DND-41 (cell line): ENCODE measurements around the gene IL1RAP.

Experiments used
- ATAC-seq: fragments of 200-7000 bp; cut with Tn5 transposase; 3 replicates; pipeline ENCODE4 v1.9.1; 2021; ENCODE audit warnings: low read depth; ENCODE audit not compliant: insufficient read depth
- DNase-seq: peaks from one replicate; pipeline ENCODE4 v3.0.0-alpha.2; 2020
- H2AFZ ChIP-seq: 2 replicates; pipeline ENCODE4 v1.6.0; 2012; ENCODE audit warnings: low read depth, low read length
- H3K27ac ChIP-seq: 2 replicates; pipeline ENCODE4 v1.5.1; 2012; ENCODE audit warnings: low read length, inconsistent platforms
- H3K27me3 ChIP-seq: fragments of 200-600 bp; sonication (generic); 2 replicates; pipeline ENCODE4 v1.6.0; 2012; ENCODE audit warnings: low read length, mild to moderate bottlenecking, inconsistent platforms; ENCODE audit not compliant: insufficient read depth, poor library complexity
- H3K36me3 ChIP-seq: 2 replicates; pipeline ENCODE4 v1.5.1; 2012; ENCODE audit warnings: low read length, inconsistent platforms; ENCODE audit not compliant: insufficient read depth
- H3K4me1 ChIP-seq: 2 replicates; pipeline ENCODE4 v1.5.1; 2012; ENCODE audit warnings: mild to moderate bottlenecking, low read length; ENCODE audit not compliant: insufficient read depth
- H3K4me2 ChIP-seq: 2 replicates; pipeline ENCODE4 v1.6.0; 2012; ENCODE audit warnings: mild to moderate bottlenecking, moderate library complexity, low read length, inconsistent platforms; ENCODE audit not compliant: insufficient read depth
- H3K4me3 ChIP-seq, 2 experiments: fragments of 200-600 bp in 1 of 2; shearing (Covaris generic) in 1 of 2; 2 replicates each; pipeline ENCODE4 v1.5.1; 2012 to 2016; ENCODE audit warnings: inconsistent platforms in 2 of 2, low read length in 2 of 2, mild to moderate bottlenecking in 2 of 2, low read depth in 1 of 2, moderate library complexity in 1 of 2
- H3K79me2 ChIP-seq: 2 replicates; pipeline ENCODE4 v1.6.0; 2012; ENCODE audit warnings: low read length, inconsistent platforms; ENCODE audit not compliant: insufficient read depth
- H3K9ac ChIP-seq: 2 replicates; pipeline ENCODE4 v1.6.0; 2012; ENCODE audit warnings: low read depth, mild to moderate bottlenecking, inconsistent platforms, low read length, moderate library complexity
- H3K9me3 ChIP-seq: 2 replicates; pipeline ENCODE4 v1.5.1; 2012; ENCODE audit warnings: low read length, moderate library complexity, mild to moderate bottlenecking, inconsistent platforms; ENCODE audit not compliant: insufficient read depth, severe bottlenecking
- H4K20me1 ChIP-seq: 2 replicates; pipeline ENCODE4 v1.6.0; 2012; ENCODE audit warnings: low read length; ENCODE audit not compliant: insufficient read depth
- CTCF ChIP-seq: IDR thresholded peaks from 2 replicates; pipeline ENCODE4 v1.5.1; 2012; ENCODE audit warnings: borderline replicate concordance, low read length, moderate library complexity, mild to moderate bottlenecking; ENCODE audit not compliant: poor library complexity, severe bottlenecking; ENCODE audit errors: extremely low read depth
- EZH2 ChIP-seq: IDR thresholded peaks from 3 replicates; pipeline ENCODE4 v1.6.1; 2012; ENCODE audit warnings: borderline replicate concordance, low read depth, mild to moderate bottlenecking, moderate library complexity, low read length, inconsistent platforms; ENCODE audit not compliant: severe bottlenecking

IL1RAP gene

GRCh38 chr3:190504354-190505125, 9.3 kb upstream of the IL1RAP start:
- no peak overlapping the region for H3K27ac ChIP-seq
- no peak overlapping the region for H3K4me2 ChIP-seq

GRCh38 chr3:190505381-190506003, 8.4 kb upstream of the IL1RAP start:
- no peak for TF ChIP-seq EZH2
- no peak for TF ChIP-seq CTCF
- Histone ChIP-seq H3K27ac (no peak overlapping the region), H3K79me2 (no peaks in the 10 kb centered on the region), H3K4me3 (no peak overlapping the region), H3K9ac (no peak overlapping the region), H3K4me1 (no peaks in the 10 kb centered on the region), H2AFZ (no peak overlapping the region), H4K20me1 (no peaks in the 10 kb centered on the region), H3K27me3 (no peaks in the 10 kb centered on the region), H3K36me3 (no peaks in the 10 kb centered on the region), H3K9me3 (no peaks in the 10 kb centered on the region), H3K4me2 (no peak overlapping the region)
- no peak for ATAC-seq
- no peak for DNase-seq

More at GRCh38 chr3:190504354-190505125, 9.3 kb upstream of the IL1RAP start:
- H3K4me1 ChIP-seq: no peaks in the 10 kb centered on the region
- no peak overlapping the region for H3K4me3 ChIP-seq
- TF ChIP-seq CTCF (peak; percentile 19), EZH2 (no peak)
- H4K20me1 ChIP-seq: no peaks in the 10 kb centered on the region
- ATAC-seq (peak; percentile 45; the same call in 1 of the 3 replicates), DNase-seq (no peak)
- no peak overlapping the region for H3K9ac ChIP-seq
- H3K79me2 ChIP-seq: no peaks in the 10 kb centered on the region
- H3K27me3 ChIP-seq: no peaks in the 10 kb centered on the region
- H3K36me3 ChIP-seq: no peaks in the 10 kb centered on the region
- H3K9me3 ChIP-seq: no peaks in the 10 kb centered on the region
- H2AFZ ChIP-seq: no peak overlapping the region

GRCh38 chr3:190506271-190506670, 7.6 kb upstream of the IL1RAP start:
- Histone ChIP-seq H3K79me2 (no peaks in the 10 kb centered on the region), H3K27me3 (no peaks in the 10 kb centered on the region), H3K9me3 (no peaks in the 10 kb centered on the region), H4K20me1 (no peaks in the 10 kb centered on the region), H3K4me1 (no peaks in the 10 kb centered on the region), H3K27ac (no peak overlapping the region), H3K4me3 (no peak overlapping the region), H2AFZ (no peak overlapping the region), H3K9ac (no peak overlapping the region), H3K4me2 (no peak overlapping the region), H3K36me3 (no peaks in the 10 kb centered on the region)
- TF ChIP-seq EZH2 (no peak), CTCF (no peak)
- ATAC-seq (no peak), DNase-seq (no peak)
